H1 (cell line): Measurements from ENCODE around the gene C15orf39. TPM values are rescaled to one million over a fixed set of nuclear protein-coding genes. Genes with fewer than 3 reads are reported as not detected.

Experiments used
- CTCF ChIA-PET: fragments of 300-600 bp; sonication (Branson Sonifier 250); formaldehyde crosslinking; loops from one replicate; lab custom pipeline; 2021; ENCODE audit not compliant: partially characterized antibody; lab: Charles Lee
- POLR2A ChIA-PET: fragments of 300-600 bp; sonication (Branson Sonifier 250); formaldehyde crosslinking; loops from one replicate; lab custom pipeline; 2021; ENCODE audit warnings: inconsistent platforms; ENCODE audit not compliant: partially characterized antibody; lab: Charles Lee
- DNase-seq, 2 experiments: peaks; one replicate each; pipeline versions ENCODE4 v3.0.0 to v3.0.0-alpha.2; 2010 to 2022; ENCODE audit warnings: low spot score in 2 of 2, low read depth in 1 of 2, mixed read lengths in 1 of 2
- FAIRE-seq: peaks from 2 replicates; lab custom pipeline; 2011; peaks lifted over from hg19 to GRCh38; lab: Jason Lieb, UNC
- H2AFZ ChIP-seq: 2 replicates; pipeline ENCODE4 v1.8.1; 2012; ENCODE audit warnings: low read length, inconsistent platforms
- H2AK5ac ChIP-seq: 2 replicates; pipeline ENCODE4 v1.6.1; 2013; ENCODE audit warnings: low read depth, low read length
- H2BK120ac ChIP-seq: replicated peaks from 2 replicates; pipeline ENCODE3; 2013; ENCODE audit warnings: low read depth, low read length, inconsistent platforms
- H2BK12ac ChIP-seq: 2 replicates; pipeline ENCODE4 v1.6.1; 2013; ENCODE audit warnings: low read depth, low read length
- H2BK15ac ChIP-seq: 2 replicates; pipeline ENCODE4 v1.6.1; 2013; ENCODE audit warnings: low read length
- H2BK20ac ChIP-seq: 2 replicates; pipeline ENCODE4 v1.6.1; 2013; ENCODE audit warnings: low read length
- H2BK5ac ChIP-seq: 2 replicates; pipeline ENCODE4 v1.6.1; 2013; ENCODE audit warnings: low read depth, low read length
- H3K14ac ChIP-seq: 2 replicates; pipeline ENCODE4 v1.6.1; 2013; ENCODE audit warnings: inconsistent platforms; ENCODE audit not compliant: insufficient read length
- H3K18ac ChIP-seq: 2 replicates; pipeline ENCODE4 v1.6.1; 2013; ENCODE audit warnings: low read length; ENCODE audit errors: extremely low read depth
- H3K23ac ChIP-seq: 2 replicates; pipeline ENCODE4 v1.6.1; 2013; ENCODE audit warnings: inconsistent platforms; ENCODE audit not compliant: insufficient read length
- H3K23me2 ChIP-seq: 2 replicates; pipeline ENCODE4 v1.6.1; 2013; ENCODE audit warnings: low read depth, low read length
- H3K27ac ChIP-seq: 2 replicates; pipeline ENCODE4 v1.6.1; 2011; ENCODE audit warnings: low read depth, low read length, inconsistent platforms
- H3K27me3 ChIP-seq, 4 experiments: replicated peaks in 1 of 4; 1 replicate in 1 of 4; 2 replicates in 3 of 4; pipeline versions ENCODE4 v1.6.1 to v1.8.1; 2011 to 2013; ENCODE audit warnings: low read length in 3 of 4, mild to moderate bottlenecking in 3 of 4, inconsistent platforms in 2 of 4, mixed read lengths in 2 of 4, moderate library complexity in 1 of 4; ENCODE audit not compliant: control insufficient read depth in 3 of 4, insufficient read depth in 3 of 4; ENCODE audit errors: extremely low read depth in 1 of 4
- H3K36me3 ChIP-seq, 4 experiments: 2 replicates each; pipeline versions ENCODE4 v1.6.1 to v1.8.1; 2011 to 2013; ENCODE audit warnings: mild to moderate bottlenecking in 4 of 4, low read length in 3 of 4, moderate library complexity in 2 of 4, control low read depth in 1 of 4, inconsistent platforms in 1 of 4; ENCODE audit not compliant: insufficient read depth in 4 of 4, control insufficient read depth in 2 of 4
- H3K4ac ChIP-seq: replicated peaks from 2 replicates; pipeline ENCODE3; 2013; ENCODE audit warnings: low read length, low read depth, mixed read lengths, inconsistent platforms; ENCODE audit not compliant: insufficient read length
- H3K4me1 ChIP-seq, 4 experiments: replicated peaks in 1 of 4; 1 replicate in 1 of 4; 2 replicates in 3 of 4; pipeline versions ENCODE4 v1.6.1 to v1.8.1; 2011 to 2013; ENCODE audit warnings: low read length in 3 of 4, inconsistent platforms in 2 of 4, mixed read lengths in 1 of 4; ENCODE audit not compliant: insufficient read depth in 4 of 4, control insufficient read depth in 3 of 4
- H3K4me2 ChIP-seq, 2 experiments: 2 replicates each; pipeline versions ENCODE4 v1.6.1 to v1.8.1; 2011 to 2013; ENCODE audit warnings: low read depth in 2 of 2, low read length in 2 of 2, control low read depth in 1 of 2, inconsistent platforms in 1 of 2, mild to moderate bottlenecking in 1 of 2; ENCODE audit not compliant: insufficient read depth in 1 of 2
- H3K4me3 ChIP-seq, 4 experiments: fragments of 200-600, 300-600 bp in 1 of 4; sonication (generic), shearing (Covaris generic), sonication (Bioruptor Twin) in 1 of 4; 2 replicates each; pipeline versions ENCODE4 v1.5.1 to v1.8.1; 2011 to 2016; ENCODE audit warnings: low read length in 4 of 4, low read depth in 3 of 4, control low read depth in 2 of 4, inconsistent platforms in 2 of 4, mild to moderate bottlenecking in 2 of 4, mixed read lengths in 1 of 4, moderate library complexity in 1 of 4; ENCODE audit not compliant: insufficient read depth in 2 of 4; ENCODE audit errors: extremely low read depth in 1 of 4
- H3K56ac ChIP-seq: replicated peaks from 2 replicates; pipeline ENCODE3; 2013; ENCODE audit warnings: low read depth, mild to moderate bottlenecking, mixed read lengths, low read length, inconsistent platforms; ENCODE audit not compliant: insufficient read length
- H3K79me1 ChIP-seq: 2 replicates; pipeline ENCODE4 v1.6.1; 2013; ENCODE audit warnings: low read depth, low read length, control low read depth
- H3K79me2 ChIP-seq, 2 experiments: 2 replicates each; pipeline versions ENCODE4 v1.6.1 to v1.8.1; 2012 to 2013; ENCODE audit warnings: low read length in 2 of 2, mild to moderate bottlenecking in 2 of 2, inconsistent platforms in 1 of 2; ENCODE audit not compliant: insufficient read depth in 2 of 2, control insufficient read depth in 1 of 2
- H3K9ac ChIP-seq, 4 experiments: replicated peaks in 1 of 4; 1 replicate in 1 of 4; 2 replicates in 3 of 4; pipeline versions ENCODE4 v1.6.1 to v1.8.1; 2011 to 2013; ENCODE audit warnings: low read depth in 3 of 4, low read length in 3 of 4, control low read depth in 2 of 4, mild to moderate bottlenecking in 2 of 4, moderate library complexity in 2 of 4, inconsistent platforms in 1 of 4; ENCODE audit errors: extremely low read depth in 1 of 4
- H3K9me3 ChIP-seq, 2 experiments: 2 replicates each; pipeline versions ENCODE4 v1.6.1 to v1.8.1; 2012 to 2013; ENCODE audit warnings: mild to moderate bottlenecking in 2 of 2, moderate library complexity in 2 of 2, control low read depth in 1 of 2, inconsistent platforms in 1 of 2, low read depth in 1 of 2, low read length in 1 of 2, mixed read lengths in 1 of 2; ENCODE audit not compliant: insufficient read depth in 2 of 2
- H4K20me1 ChIP-seq, 2 experiments: replicated peaks in 1 of 2; 2 replicates each; pipeline versions ENCODE3 to v1.8.1; 2011 to 2013; ENCODE audit warnings: inconsistent platforms in 2 of 2, low read length in 2 of 2, mild to moderate bottlenecking in 1 of 2; ENCODE audit not compliant: insufficient read depth in 2 of 2, control insufficient read depth in 1 of 2
- H4K5ac ChIP-seq: 2 replicates; pipeline ENCODE4 v1.6.1; 2013; ENCODE audit warnings: low read length, low read depth, mixed read lengths, inconsistent platforms; ENCODE audit not compliant: insufficient read length
- H4K8ac ChIP-seq: 2 replicates; pipeline ENCODE4 v1.8.0; 2013; ENCODE audit warnings: mild to moderate bottlenecking, moderate library complexity, low read length, inconsistent platforms; ENCODE audit not compliant: insufficient read depth; ENCODE audit errors: extremely low read depth
- H4K91ac ChIP-seq: replicated peaks from 2 replicates; pipeline ENCODE3; 2013; ENCODE audit warnings: low read length, mixed read lengths, inconsistent platforms; ENCODE audit not compliant: insufficient read length
- KDM1A ChIP-seq: fragments of 200-600, 300-600 bp; sonication (generic); IDR thresholded peaks from 2 replicates; pipeline ENCODE4 v1.7.1; 2016; ENCODE audit warnings: mild to moderate bottlenecking, low read length, borderline replicate concordance
- KDM4A ChIP-seq: IDR thresholded peaks from one replicate; pipeline ENCODE4 v1.7.1; 2012; ENCODE audit warnings: low read depth, mild to moderate bottlenecking, moderate library complexity, low read length, inconsistent platforms; ENCODE audit not compliant: severe bottlenecking
- MAFK ChIP-seq: IDR thresholded peaks from 2 replicates; pipeline ENCODE4 v1.6.1; 2012; ENCODE audit warnings: low read depth, mild to moderate bottlenecking, improper control_type of control experiment, low read length
- RAD21 ChIP-seq, 2 experiments: IDR thresholded peaks in 1 of 2; conservative IDR thresholded peaks in 1 of 2; 2 replicates each; pipeline ENCODE4 v1.6.1; 2011; ENCODE audit warnings: low read depth in 2 of 2, low read length in 2 of 2, improper control_type of control experiment in 1 of 2, inconsistent platforms in 1 of 2, mild to moderate bottlenecking in 1 of 2, moderate library complexity in 1 of 2
- SP4 ChIP-seq: IDR thresholded peaks from 2 replicates; pipeline ENCODE4 v1.6.1; 2012; ENCODE audit warnings: low read length, inconsistent platforms
- SUZ12 ChIP-seq: fragments of 200-600 bp; sonication (generic); IDR thresholded peaks from 2 replicates; pipeline ENCODE4 v1.6.1; 2012; ENCODE audit warnings: mild to moderate bottlenecking, inconsistent platforms, low read length, moderate library complexity, mixed read lengths
- TAF7 ChIP-seq: optimal IDR thresholded peaks from 2 replicates; pipeline ENCODE3; 2011; ENCODE audit warnings: low read depth, mild to moderate bottlenecking, inconsistent platforms, low read length, moderate library complexity, borderline replicate concordance
- WGBS, 2 experiments: shearing (Covaris generic) in 1 of 2; methylation state at CpG; one replicate each; pipeline versions ENCODE4 v1.1.6 to v1.1.7; 2013 to 2015; ENCODE audit warnings: low lambda C conversion rate in 2 of 2, mixed read lengths in 2 of 2, inconsistent platforms in 1 of 2, low coverage in 1 of 2, missing lambda C conversion rate in 1 of 2; ENCODE audit not compliant: insufficient replicate concordance in 2 of 2, insufficient coverage in 1 of 2, insufficient read length in 1 of 2; ENCODE audit errors: extremely low coverage in 1 of 2, missing lambda C conversion rate in 1 of 2; 5-methylcytosine and 5-hydroxymethylcytosine counted together
- polyA plus RNA-seq, 7 experiments: library from polyadenylated mRNA; depleted of rRNA in 3 of 7; stranded (reverse) in 5 of 7; unstranded in 2 of 7; fragments of >200 nt in 5 of 7; fragments of 200-250 nt in 2 of 7; gene quantifications; 1 replicate in 5 of 7; 2 replicates in 1 of 7; 4 replicates in 1 of 7; pipeline versions ENCODE4 v1.2.1 to v1.2.3, GENCODE V29; 2011 to 2013; ENCODE audit warnings: missing spikeins in 2 of 7, mixed read lengths in 2 of 7
- total RNA-seq: library from RNA; stranded (reverse); fragmentation: NEBNext Ultra II Directional; extraction: Animal tissue kit (Norgen Biotek cat#: 25700); gene quantifications from 2 replicates; pipeline ENCODE4 v1.2.1, GENCODE V29; 2021

Gene C15orf39
- total and polyA plus RNA-seq, 2 of the 8 experiments (the other 6 are each of a cell fraction or from before 2014, with no cell fraction given) = 13.8 to 38.5 TPM

DNA sequence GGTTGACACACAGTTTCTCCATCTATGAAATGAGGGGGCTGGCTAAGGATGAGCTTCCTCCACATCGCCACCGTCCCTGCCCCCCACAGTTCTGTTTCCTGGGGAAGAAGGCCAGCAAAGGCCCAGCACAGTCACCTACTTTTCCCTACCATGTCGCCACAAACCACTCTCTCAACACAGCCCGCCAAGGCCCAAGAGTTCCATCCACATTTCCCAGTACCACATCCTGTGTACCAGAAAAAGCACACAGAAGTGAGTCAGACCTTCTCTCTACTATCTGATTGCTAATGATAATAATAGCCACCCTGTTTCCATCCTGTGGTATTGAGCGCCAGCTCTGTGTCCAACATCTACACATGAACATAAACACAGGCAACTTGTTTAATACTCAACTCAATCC is 30.3 kb upstream of the C15orf39 start:
- H3K79me2 ChIP-seq = no peaks in the 10 kb centered on the region
- H3K79me1 ChIP-seq = no peaks in the 10 kb centered on the region
- no peaks in the 10 kb centered on the region for H3K23me2 ChIP-seq
- H2BK15ac ChIP-seq = no peak overlapping the region
- no peaks in the 10 kb centered on the region for H4K20me1 ChIP-seq
- no peak overlapping the region for H4K8ac ChIP-seq
- H2BK20ac ChIP-seq = no peak overlapping the region
- H3K23ac ChIP-seq = no peak overlapping the region
- FAIRE-seq (no peak), DNase-seq (no peak)
- H2BK12ac ChIP-seq = no peak overlapping the region
- CTCF ChIA-PET = interaction anchor here (0.5 to 2.0 kb wide), 6 partner anchors 14 to 389 kb away, joined by 3 to 4 read pairs (median 3); partner anchors contain the start of gene C15orf39
- no peak overlapping the region for H3K9ac ChIP-seq
- no peak overlapping the region for H3K4me3 ChIP-seq
- H3K56ac ChIP-seq = no peak overlapping the region
- H2AK5ac ChIP-seq = no peak overlapping the region
- no peak overlapping the region for H4K91ac ChIP-seq
- 87% methylated on average over 5 of the region's 5 CpGs; no CpG with 5 or more reads in 1 of the 2 experiments for WGBS, 2 experiments
- no peak overlapping the region for H3K4me2 ChIP-seq
- no peak overlapping the region for H4K5ac ChIP-seq
- POLR2A ChIA-PET = interaction anchor here (1.5 kb wide), 1 partner anchor 14 kb away, joined by 6 read pairs; no protein-coding TSS in a partner anchor
- no peak overlapping the region for H3K18ac ChIP-seq
- H3K4me1 ChIP-seq = peaks cover 0 to 2% (median 0%) of the 10 kb centered on the region in 4 experiments; a peak in 1 of 7 replicates
- no peak overlapping the region for H2BK120ac ChIP-seq
- no peaks in the 10 kb centered on the region for H3K36me3 ChIP-seq
- H2AFZ ChIP-seq = no peak overlapping the region
- H3K27me3 ChIP-seq = no peaks in the 10 kb centered on the region
- H3K27ac ChIP-seq = no peak overlapping the region
- no peak overlapping the region for H3K14ac ChIP-seq
- no peaks in the 10 kb centered on the region for H3K9me3 ChIP-seq
- no peak overlapping the region for H2BK5ac ChIP-seq
- no peak overlapping the region for H3K4ac ChIP-seq
- TF ChIP-seq SUZ12 (no peak), SP4 (no peak), TAF7 (no peak), MAFK (no peak), KDM4A (no peak), KDM1A (no peak), RAD21 (IDR thresholded peaks at IDR 0.05 in 1 of 2, conservative IDR thresholded peaks at IDR 0.05 in 1 of 2; ENCODE audit: low read depth in 2 of 2, low read length in 2 of 2) (no peak)
